K562 (cell line): Measurements from ENCODE around the gene MYO3B.

Source experiments
- ATF7 ChIP-seq: fragments of 450-650 bp; IDR thresholded peaks from 2 replicates; pipeline ENCODE4 v1.7.1; 2014; ENCODE audit warnings: mild to moderate bottlenecking, moderate library complexity
- CHD2 ChIP-seq: IDR thresholded peaks from 2 replicates; pipeline ENCODE4 v1.6.1; 2011; ENCODE audit warnings: low read depth, low read length
- POLR2AphosphoS5 ChIP-seq: IDR thresholded peaks from 2 replicates; pipeline ENCODE4 v1.6.1; 2011; ENCODE audit warnings: mild to moderate bottlenecking, low read depth, low read length, moderate library complexity; ENCODE audit not compliant: control insufficient read depth, insufficient read depth
- ZNF274 ChIP-seq: IDR thresholded peaks from 2 replicates; pipeline ENCODE4 v1.6.1; 2011; ENCODE audit warnings: low read depth, mild to moderate bottlenecking, low read length, moderate library complexity, borderline replicate concordance
- ZNF41 ChIP-seq: fragments of 250-450 bp; sonication (Bioruptor Pico); conservative IDR thresholded peaks from 2 replicates; pipeline ENCODE4 v1.4.0; 2020; ENCODE audit warnings: mild to moderate bottlenecking
- TF ChIP-seq, protein P1 (sequence below), 3 experiments: IDR thresholded peaks in 2 of 3; conservative IDR thresholded peaks in 1 of 3; 2 replicates each; pipeline ENCODE4 v1.5.1; 2011 to 2012; ENCODE audit warnings: low read length in 3 of 3, mild to moderate bottlenecking in 3 of 3, control low read depth in 2 of 3, improper control_type of control experiment in 1 of 3, inconsistent platforms in 1 of 3, low read depth in 1 of 3, mixed read lengths in 1 of 3, moderate library complexity in 1 of 3; ENCODE audit not compliant: insufficient read depth in 2 of 3

DNA sequence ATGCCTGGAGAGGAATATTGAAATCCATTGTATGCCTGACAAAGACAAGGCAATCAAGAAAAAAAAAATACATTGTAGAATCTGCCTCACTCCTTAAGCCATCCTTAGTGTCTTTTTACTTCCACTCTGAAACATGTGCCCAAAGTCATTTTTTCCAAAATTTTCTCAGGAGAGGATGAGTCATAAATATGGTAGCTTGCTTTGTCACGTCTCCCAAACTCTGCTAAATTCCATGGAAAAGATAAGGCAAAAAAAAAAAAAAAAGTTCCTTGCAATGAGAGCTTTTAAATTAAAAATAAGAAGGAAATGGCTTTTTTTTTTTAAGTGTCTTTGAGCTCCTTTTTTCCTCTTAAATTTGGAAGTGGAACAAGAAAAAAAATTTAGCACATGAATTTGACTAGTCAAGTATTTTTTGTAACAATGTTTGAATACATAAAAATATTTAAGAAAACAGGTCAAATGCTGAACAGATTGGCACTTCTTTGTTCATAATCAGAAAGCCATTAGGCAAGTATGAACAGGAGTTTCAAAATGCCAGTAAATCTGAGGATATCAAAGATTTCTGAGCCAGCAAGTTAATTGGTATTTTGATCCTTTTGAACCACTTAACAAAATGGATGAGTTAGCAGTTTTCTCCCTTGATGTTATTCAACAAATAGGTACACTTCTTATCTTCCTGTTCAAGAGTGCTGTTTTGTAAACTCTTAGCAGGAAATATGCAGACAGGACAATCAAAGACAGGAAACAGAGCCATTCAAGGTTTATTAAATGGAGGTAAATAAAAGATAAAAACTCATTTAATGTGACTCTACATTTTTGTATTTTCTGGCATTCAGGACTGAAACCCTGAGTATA, 289.8 kb downstream of the MYO3B start:
- TF ChIP-seq POLR2AphosphoS5 (no peak), ZNF274 (no peak), ZNF41 (CRISPR knock-in tag) (no peak), CHD2 (no peak), ATF7 (no peak)
- TF ChIP-seq, protein P1, sequence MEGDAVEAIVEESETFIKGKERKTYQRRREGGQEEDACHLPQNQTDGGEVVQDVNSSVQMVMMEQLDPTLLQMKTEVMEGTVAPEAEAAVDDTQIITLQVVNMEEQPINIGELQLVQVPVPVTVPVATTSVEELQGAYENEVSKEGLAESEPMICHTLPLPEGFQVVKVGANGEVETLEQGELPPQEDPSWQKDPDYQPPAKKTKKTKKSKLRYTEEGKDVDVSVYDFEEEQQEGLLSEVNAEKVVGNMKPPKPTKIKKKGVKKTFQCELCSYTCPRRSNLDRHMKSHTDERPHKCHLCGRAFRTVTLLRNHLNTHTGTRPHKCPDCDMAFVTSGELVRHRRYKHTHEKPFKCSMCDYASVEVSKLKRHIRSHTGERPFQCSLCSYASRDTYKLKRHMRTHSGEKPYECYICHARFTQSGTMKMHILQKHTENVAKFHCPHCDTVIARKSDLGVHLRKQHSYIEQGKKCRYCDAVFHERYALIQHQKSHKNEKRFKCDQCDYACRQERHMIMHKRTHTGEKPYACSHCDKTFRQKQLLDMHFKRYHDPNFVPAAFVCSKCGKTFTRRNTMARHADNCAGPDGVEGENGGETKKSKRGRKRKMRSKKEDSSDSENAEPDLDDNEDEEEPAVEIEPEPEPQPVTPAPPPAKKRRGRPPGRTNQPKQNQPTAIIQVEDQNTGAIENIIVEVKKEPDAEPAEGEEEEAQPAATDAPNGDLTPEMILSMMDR (IDR thresholded peaks at IDR 0.05 in 2 of 3, conservative IDR thresholded peaks at IDR 0.05 in 1 of 3; ENCODE audit: insufficient read depth in 2 of 3, low read depth in 1 of 3, low read length in 3 of 3) = no peak
